HCT116 (cell line): ENCODE measurements around the gene C11orf98. TPM values are rescaled to one million over a fixed set of nuclear protein-coding genes. Genes with fewer than 3 reads are reported as not detected.

Experiments used
- ATAC-seq: fragments of 200-7000 bp; cut with Tn5 transposase; 2 replicates; pipeline ENCODE4 v1.9.1; 2020; ENCODE audit warnings: mild to moderate bottlenecking, moderate library complexity
- BruUV-seq: library from RNA; stranded (reverse); fragments of 400-500 nt; replicated peaks from 2 replicates; lab custom pipeline; 2021; lab: Mats Ljungman, UMichigan
- CTCF ChIA-PET: fragments of 300-600 bp; sonication (Branson Sonifier 250); formaldehyde crosslinking; loops from one replicate; lab custom pipeline; 2021; ENCODE audit warnings: antibody characterized with exemption; lab: Charles Lee
- POLR2A ChIA-PET: fragments of 300-600, 350-600 bp; sonication (Branson Sonifier 250); formaldehyde crosslinking; loops from one replicate; lab custom pipeline; 2021; ENCODE audit warnings: antibody characterized with exemption; lab: Charles Lee
- RAD21 ChIA-PET, 2 experiments: fragments of 300-600 bp; sonication (Branson Sonifier 250); formaldehyde crosslinking; loops; one replicate each; lab custom pipeline; 2023; ENCODE audit warnings: low total read pairs in 2 of 2; ENCODE audit not compliant: uncharacterized antibody in 2 of 2, unreplicated experiment in 2 of 2, low non-redundant PET in 1 of 2; lab: Charles Lee
- DNase-seq: peaks from one replicate; pipeline ENCODE4 v3.0.0-alpha.2; 2010; ENCODE audit warnings: low read depth, low spot score
- H2AFZ ChIP-seq: fragments of 200-600 bp; shearing (Covaris generic), sonication (generic); 2 replicates; pipeline ENCODE4 v1.6.1; 2017; ENCODE audit warnings: low read depth, mixed run types, mixed read lengths, antibody characterized with exemption, low read length; ENCODE audit not compliant: poor library complexity, severe bottlenecking
- H3K27ac ChIP-seq: 2 replicates; pipeline ENCODE4 v1.5.1; 2012; ENCODE audit warnings: low read depth, low read length
- H3K27me3 ChIP-seq: fragments of 200-600 bp; sonication (generic); 2 replicates; pipeline ENCODE4 v1.6.1; 2016; ENCODE audit warnings: mixed run types, low read length, mixed read lengths; ENCODE audit not compliant: insufficient read depth
- H3K36me3 ChIP-seq, 2 experiments: fragments of 200-500 bp in 1 of 2; fragments of 200-600 bp in 1 of 2; sonication (Bioruptor generic) in 1 of 2; sonication (generic) in 1 of 2; 2 replicates each; pipeline versions ENCODE4 v1.5.1 to v1.6.1; 2014 to 2016; ENCODE audit warnings: low read length in 2 of 2, inconsistent platforms in 1 of 2, mixed read lengths in 1 of 2, mixed run types in 1 of 2; ENCODE audit not compliant: insufficient read depth in 2 of 2, control insufficient read depth in 1 of 2
- H3K4me1 ChIP-seq, 2 experiments: fragments of 200-600 bp in 1 of 2; sonication (generic) in 1 of 2; 2 replicates each; pipeline versions ENCODE4 v1.5.1 to v1.6.1; 2012 to 2017; ENCODE audit warnings: low read length in 2 of 2, inconsistent platforms in 1 of 2, mild to moderate bottlenecking in 1 of 2, mixed read lengths in 1 of 2, mixed run types in 1 of 2, moderate library complexity in 1 of 2; ENCODE audit not compliant: insufficient read depth in 2 of 2, control insufficient read depth in 1 of 2
- H3K4me2 ChIP-seq: fragments of 200-600 bp; sonication (generic); 2 replicates; pipeline ENCODE4 v1.6.1; 2017; ENCODE audit warnings: mixed run types, low read length, mixed read lengths
- H3K4me3 ChIP-seq, 2 experiments: fragments of 200-600 bp in 1 of 2; sonication (generic) in 1 of 2; replicated peaks in 1 of 2; 2 replicates each; pipeline ENCODE4 v1.5.1; 2011 to 2016; ENCODE audit warnings: low read length in 2 of 2, control low read depth in 1 of 2, low read depth in 1 of 2, mild to moderate bottlenecking in 1 of 2, mixed read lengths in 1 of 2, mixed run types in 1 of 2
- H3K79me2 ChIP-seq: fragments of 200-600 bp; sonication (generic); 2 replicates; pipeline ENCODE4 v1.6.1; 2017; ENCODE audit warnings: mild to moderate bottlenecking, mixed run types, low read length, moderate library complexity, mixed read lengths; ENCODE audit not compliant: insufficient read depth
- H3K9ac ChIP-seq: fragments of 200-600 bp; sonication (generic); 2 replicates; pipeline ENCODE4 v1.6.1; 2016; ENCODE audit warnings: low read length, mixed read lengths
- H3K9me2 ChIP-seq: fragments of 200-600 bp; sonication (generic), shearing (Covaris generic); 2 replicates; pipeline ENCODE4 v1.6.1; 2017; ENCODE audit warnings: mixed run types, mild to moderate bottlenecking, moderate library complexity; ENCODE audit not compliant: insufficient read depth
- H3K9me3 ChIP-seq, 2 experiments: fragments of 200-500 bp in 1 of 2; fragments of 200-600 bp in 1 of 2; sonication (Bioruptor generic) in 1 of 2; sonication (generic) in 1 of 2; 2 replicates each; pipeline ENCODE4 v1.6.1; 2014 to 2017; ENCODE audit warnings: low read length in 2 of 2, mixed read lengths in 2 of 2, inconsistent platforms in 1 of 2, low read depth in 1 of 2, mild to moderate bottlenecking in 1 of 2, mixed run types in 1 of 2, moderate library complexity in 1 of 2; ENCODE audit not compliant: control insufficient read depth in 1 of 2, insufficient read depth in 1 of 2
- H4K20me1 ChIP-seq: fragments of 200-600 bp; sonication (generic), shearing (Covaris generic); 2 replicates; pipeline ENCODE4 v1.6.1; 2017; ENCODE audit warnings: mixed run types, mild to moderate bottlenecking, moderate library complexity; ENCODE audit not compliant: insufficient read depth
- CBX3 ChIP-seq: IDR thresholded peaks from 2 replicates; pipeline ENCODE4 v1.6.1; 2012; ENCODE audit warnings: low read depth
- CEBPB ChIP-seq: IDR thresholded peaks from 2 replicates; pipeline ENCODE4 v1.6.1; 2012; ENCODE audit warnings: low read depth
- CTCF ChIP-seq, 3 experiments: fragments of 200-600 bp in 1 of 3; sonication (generic) in 1 of 3; IDR thresholded peaks in 2 of 3; conservative IDR thresholded peaks in 1 of 3; 2 replicates each; pipeline ENCODE4 v1.5.1; 2012 to 2017; ENCODE audit warnings: low read depth in 2 of 3, low read length in 2 of 3, antibody characterized with exemption in 1 of 3, borderline replicate concordance in 1 of 3, control low read depth in 1 of 3, mild to moderate bottlenecking in 1 of 3, mixed read lengths in 1 of 3, mixed run types in 1 of 3, moderate library complexity in 1 of 3; ENCODE audit not compliant: insufficient read depth in 1 of 3
- RAD21 ChIP-seq: IDR thresholded peaks from 2 replicates; pipeline ENCODE4 v1.6.1; 2012; ENCODE audit warnings: low read depth, mild to moderate bottlenecking
- SIN3A ChIP-seq: IDR thresholded peaks from 2 replicates; pipeline ENCODE4 v1.6.1; 2012; ENCODE audit warnings: low read depth
- SP1 ChIP-seq: IDR thresholded peaks from 2 replicates; pipeline ENCODE4 v1.6.1; 2012; ENCODE audit warnings: low read depth
- ZFX ChIP-seq: fragments of 450-650 bp; IDR thresholded peaks from 2 replicates; pipeline ENCODE4 v1.6.1; 2017
- ZNF274 ChIP-seq: fragments of 200-500 bp; sonication (Bioruptor generic); IDR thresholded peaks from 2 replicates; pipeline ENCODE4 v1.6.1; 2014; ENCODE audit warnings: mild to moderate bottlenecking, low read depth, low read length, inconsistent platforms
- intact Hi-C: fragments of 100-400 bp; cut with micrococcal nuclease; formaldehyde crosslinking; loops from 2 replicates; pipeline ENCODE4 v1.10.0; 2022
- total RNA-seq: library from RNA; stranded (reverse); gene quantifications from one replicate; pipeline ENCODE4 v1.2.1, GENCODE V29; 2021; ENCODE audit not compliant: unreplicated experiment

Gene C11orf98
- total RNA-seq, 1 experiment from 2014 or later = 121 TPM

GRCh38 chr11:62648967-62649364 is 16.0 kb downstream of the C11orf98 start:
- intact Hi-C loops = loop anchor here (5.0 kb wide), 1 partner anchor 37 kb away; the partner anchor contains the start of genes EML3 and ROM1
- no TSS peak for BruUV-seq
- Histone ChIP-seq H2AFZ (no peak overlapping the region), H4K20me1 (no peaks in the 10 kb centered on the region), H3K4me1 (peaks cover 12 to 35% of the 10 kb centered on the region in 2 experiments), H3K9me3 (no peaks in the 10 kb centered on the region), H3K27me3 (no peaks in the 10 kb centered on the region), H3K9ac (no peak overlapping the region), H3K79me2 (peaks cover 57% of the 10 kb centered on the region), H3K4me2 (no peak overlapping the region), H3K27ac (no peak overlapping the region), H3K36me3 (peaks cover 8 to 15% of the 10 kb centered on the region in 2 experiments; a peak in 3 of 4 replicates), H3K4me3 (no peak overlapping the region), H3K9me2 (no peaks in the 10 kb centered on the region)
- no peak for ATAC-seq
- DNase-seq = no peak
- CTCF ChIA-PET = no interaction called here
- RAD21 ChIA-PET = no interaction called here
- TF ChIP-seq ZNF274 (no peak), SP1 (no peak), ZFX (no peak), RAD21 (no peak), CEBPB (no peak), SIN3A (no peak), CTCF (IDR thresholded peaks at IDR 0.05 in 2 of 3, conservative IDR thresholded peaks at IDR 0.05 in 1 of 3; ENCODE audit: borderline replicate concordance in 1 of 3, insufficient read depth in 1 of 3, low read depth in 2 of 3, low read length in 2 of 3) (no peak), CBX3 (no peak)
- POLR2A ChIA-PET = interaction anchor here (14.1 kb wide), 1 partner anchor 17 kb away, joined by 195 read pairs; the partner anchor contains the start of genes C11orf98 and CSKMT
